Adipocyte (in vitro differentiated cells): Measurements from ENCODE around the gene BACE2.

Experiments
- DNase-seq: peaks from one replicate; pipeline ENCODE4 v3.0.0-alpha.2; 2015; ENCODE audit warnings: low read depth
- H3K27me3 ChIP-seq: replicated peaks from 2 replicates; pipeline ENCODE4 v1.7.0; 2013; ENCODE audit warnings: mild to moderate bottlenecking, low read length, moderate library complexity; ENCODE audit not compliant: control insufficient read depth, insufficient read depth
- H3K36me3 ChIP-seq: 2 replicates; pipeline ENCODE4 v1.7.0; 2013; ENCODE audit warnings: low read length, mild to moderate bottlenecking, moderate library complexity; ENCODE audit not compliant: control insufficient read depth, insufficient read depth, severe bottlenecking
- H3K4me1 ChIP-seq: 2 replicates; pipeline ENCODE4 v1.7.0; 2013; ENCODE audit warnings: mild to moderate bottlenecking, low read length, moderate library complexity; ENCODE audit not compliant: control insufficient read depth, insufficient read depth
- H3K4me3 ChIP-seq: 2 replicates; pipeline ENCODE4 v1.7.0; 2013; ENCODE audit warnings: mild to moderate bottlenecking, low read length, moderate library complexity
- H3K9ac ChIP-seq: 2 replicates; pipeline ENCODE4 v1.7.0; 2013; ENCODE audit warnings: mild to moderate bottlenecking, low read length, moderate library complexity
- H3K9me3 ChIP-seq: 2 replicates; pipeline ENCODE4 v1.7.0; 2013; ENCODE audit warnings: mild to moderate bottlenecking, low read length, moderate library complexity; ENCODE audit not compliant: control insufficient read depth

The BACE2 gene

GRCh38 chr21:41167348-41168342 lies at the start of gene BACE2:
Gene BACE2, plus strand, starts transcription at chr21:41168160. Its CDS starts 104 bp downstream, at chr21:41168264.
- H3K4me3 ChIP-seq = peak within 1 kb of the TSS; percentile 83
- H3K27me3 ChIP-seq = no peaks in the 10 kb centered on the region
- H3K4me1 ChIP-seq = peaks cover 8% of the 10 kb centered on the region
- peak within 1 kb of the TSS; percentile 84 for H3K9ac ChIP-seq
- peak; percentile 93 for DNase-seq
- no peaks in the 10 kb centered on the region for H3K36me3 ChIP-seq
- no peaks in the 10 kb centered on the region for H3K9me3 ChIP-seq

- Histone ChIP-seq H3K4me3 (no peak overlapping the region), H3K9me3 (no peaks in the 10 kb centered on the region)
- no peak for DNase-seq
Measured at GRCh38 chr21:41119901-41120300, 48.1 kb upstream of the BACE2 start.

GRCh38 chr21:41120997-41121396 lies 47.0 kb upstream of the BACE2 start:
- Histone ChIP-seq H3K9me3 (no peaks in the 10 kb centered on the region), H3K36me3 (no peaks in the 10 kb centered on the region), H3K4me1 (peaks cover 5% of the 10 kb centered on the region), H3K27me3 (peaks cover 27% of the 10 kb centered on the region), H3K9ac (no peak overlapping the region), H3K4me3 (no peak overlapping the region)
- no peak for DNase-seq

More at GRCh38 chr21:41119901-41120300, 48.1 kb upstream of the BACE2 start:
- peaks cover 23% of the 10 kb centered on the region for H3K27me3 ChIP-seq
- no peak overlapping the region for H3K9ac ChIP-seq
- peaks cover 4% of the 10 kb centered on the region for H3K4me1 ChIP-seq
- no peaks in the 10 kb centered on the region for H3K36me3 ChIP-seq

- Histone ChIP-seq H3K4me1 (peaks cover 5% of the 10 kb centered on the region), H3K9ac (no peak overlapping the region), H3K27me3 (peaks cover 32% of the 10 kb centered on the region), H3K9me3 (no peaks in the 10 kb centered on the region), H3K4me3 (no peak overlapping the region), H3K36me3 (no peaks in the 10 kb centered on the region)
- peak; percentile 92 for DNase-seq
Measured at GRCh38 chr21:41121785-41122415, 46.1 kb upstream of the BACE2 start.

GRCh38 chr21:41124641-41125201 lies 43.2 kb upstream of the BACE2 start:
- Histone ChIP-seq H3K4me3 (no peak overlapping the region), H3K27me3 (peaks cover 44% of the 10 kb centered on the region), H3K9me3 (no peaks in the 10 kb centered on the region), H3K9ac (no peak overlapping the region), H3K4me1 (peaks cover 5% of the 10 kb centered on the region), H3K36me3 (no peaks in the 10 kb centered on the region)
- DNase-seq = no peak

GRCh38 chr21:41128981-41129380 lies 39.0 kb upstream of the BACE2 start:
- DNase-seq = no peak
- Histone ChIP-seq H3K4me1 (peaks cover 5% of the 10 kb centered on the region), H3K4me3 (no peak overlapping the region), H3K36me3 (no peaks in the 10 kb centered on the region), H3K9me3 (no peaks in the 10 kb centered on the region), H3K9ac (no peak overlapping the region), H3K27me3 (peaks cover 43% of the 10 kb centered on the region)

- H3K4me3 ChIP-seq = no peak overlapping the region
- H3K27me3 ChIP-seq = peaks cover 49% of the 10 kb centered on the region
- DNase-seq = no peak
- H3K4me1 ChIP-seq = no peaks in the 10 kb centered on the region
- H3K9ac ChIP-seq = no peak overlapping the region
- H3K9me3 ChIP-seq = no peaks in the 10 kb centered on the region
- H3K36me3 ChIP-seq = no peaks in the 10 kb centered on the region
Measured at GRCh38 chr21:41130883-41131282, 37.1 kb upstream of the BACE2 start.

- Histone ChIP-seq H3K27me3 (peaks cover 61% of the 10 kb centered on the region), H3K36me3 (no peaks in the 10 kb centered on the region), H3K9me3 (no peaks in the 10 kb centered on the region), H3K4me1 (no peaks in the 10 kb centered on the region), H3K9ac (no peak overlapping the region), H3K4me3 (no peak overlapping the region)
- peak; percentile 67 for DNase-seq
Measured at GRCh38 chr21:41133874-41134522, 34.0 kb upstream of the BACE2 start.

GRCh38 chr21:41135746-41136145 lies 32.2 kb upstream of the BACE2 start:
- Histone ChIP-seq H3K27me3 (peaks cover 59% of the 10 kb centered on the region), H3K9me3 (no peaks in the 10 kb centered on the region), H3K36me3 (no peaks in the 10 kb centered on the region), H3K9ac (no peak overlapping the region), H3K4me3 (no peak overlapping the region), H3K4me1 (peaks cover 3% of the 10 kb centered on the region)
- DNase-seq = no peak

- H3K9ac ChIP-seq = no peak overlapping the region
- no peak for DNase-seq
- no peaks in the 10 kb centered on the region for H3K9me3 ChIP-seq
- no peak overlapping the region for H3K4me3 ChIP-seq
- peaks cover 55% of the 10 kb centered on the region for H3K27me3 ChIP-seq
- peaks cover 8% of the 10 kb centered on the region for H3K4me1 ChIP-seq
- H3K36me3 ChIP-seq = no peaks in the 10 kb centered on the region
Measured at GRCh38 chr21:41136286-41136685, 31.7 kb upstream of the BACE2 start.

GRCh38 chr21:41137401-41137800 lies 30.6 kb upstream of the BACE2 start:
- peaks cover 19% of the 10 kb centered on the region for H3K4me1 ChIP-seq
- DNase-seq = no peak
- H3K4me3 ChIP-seq = no peak overlapping the region
- peaks cover 45% of the 10 kb centered on the region for H3K27me3 ChIP-seq
- H3K36me3 ChIP-seq = no peaks in the 10 kb centered on the region
- no peaks in the 10 kb centered on the region for H3K9me3 ChIP-seq
- no peak overlapping the region for H3K9ac ChIP-seq
